GM18951 (cell line): ENCODE data around the gene C11orf52.

Source experiments
- POLR2A ChIP-seq: IDR thresholded peaks from 4 replicates; pipeline ENCODE4 v1.6.1; 2011; ENCODE audit warnings: mild to moderate bottlenecking; ENCODE audit not compliant: insufficient read length, insufficient read depth; ENCODE audit errors: extremely low read depth
- in situ Hi-C: fragments of 300-500 bp; cut with MboI; formaldehyde crosslinking; loops from one replicate; pipeline ENCODE4 v1.12.0; 2022; ENCODE audit warnings: low sequenced_read_pairs, mixed read lengths, inconsistent platforms; ENCODE audit not compliant: unreplicated experiment

The C11orf52 gene

GRCh38 chr11:111908639-111909305 is 9.9 kb upstream of the C11orf52 start:
- in situ Hi-C loops: no loop called here
- TF ChIP-seq POLR2A: no peak

GRCh38 chr11:111909378-111909777 is 9.3 kb upstream of the C11orf52 start:
- in situ Hi-C loops: no loop called here
- no peak for TF ChIP-seq POLR2A

DNA sequence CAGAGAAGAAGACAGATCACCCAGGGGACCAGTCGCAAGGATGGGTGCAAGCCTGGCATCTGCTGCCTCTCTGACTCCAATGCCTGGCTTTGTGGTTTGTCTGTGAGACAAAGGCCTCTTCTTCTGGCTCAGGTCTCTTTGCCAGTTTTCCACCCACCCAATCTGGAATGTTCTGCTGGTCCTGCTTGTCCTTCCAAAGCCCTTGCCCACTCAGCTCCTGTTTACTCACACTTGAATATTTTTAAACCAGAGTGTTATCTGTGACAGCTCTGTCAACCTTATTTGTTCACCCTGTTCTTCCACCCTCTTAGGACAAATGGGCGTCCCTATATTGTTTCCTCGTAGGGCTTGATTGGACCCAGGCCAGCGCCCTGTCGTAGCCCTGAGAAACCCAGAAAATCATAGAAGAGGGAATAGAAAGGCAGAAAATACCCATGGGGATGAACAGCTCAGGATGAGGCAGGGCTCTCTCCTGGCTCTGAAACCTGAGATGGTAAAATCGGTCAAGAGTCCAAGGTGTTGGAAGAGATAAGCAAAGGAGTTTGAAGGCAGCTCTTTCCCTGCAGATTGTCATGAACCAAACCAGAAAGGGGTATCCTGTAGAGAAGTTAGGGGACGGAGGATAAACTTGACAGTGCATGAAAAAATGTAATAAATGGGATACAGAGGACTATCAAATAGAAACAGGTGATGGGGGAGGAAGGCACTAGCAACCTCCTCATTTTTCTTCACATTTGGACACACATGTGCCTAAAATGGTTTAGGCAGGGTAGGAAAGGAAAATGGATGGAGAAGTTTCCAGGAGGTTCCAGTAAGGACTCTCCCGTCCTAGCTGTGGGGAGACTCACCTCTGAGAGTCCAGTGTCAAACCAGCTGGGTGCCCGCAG is 7.8 kb upstream of the C11orf52 start:
- no peak for TF ChIP-seq POLR2A
- in situ Hi-C loops: no loop called here

DNA sequence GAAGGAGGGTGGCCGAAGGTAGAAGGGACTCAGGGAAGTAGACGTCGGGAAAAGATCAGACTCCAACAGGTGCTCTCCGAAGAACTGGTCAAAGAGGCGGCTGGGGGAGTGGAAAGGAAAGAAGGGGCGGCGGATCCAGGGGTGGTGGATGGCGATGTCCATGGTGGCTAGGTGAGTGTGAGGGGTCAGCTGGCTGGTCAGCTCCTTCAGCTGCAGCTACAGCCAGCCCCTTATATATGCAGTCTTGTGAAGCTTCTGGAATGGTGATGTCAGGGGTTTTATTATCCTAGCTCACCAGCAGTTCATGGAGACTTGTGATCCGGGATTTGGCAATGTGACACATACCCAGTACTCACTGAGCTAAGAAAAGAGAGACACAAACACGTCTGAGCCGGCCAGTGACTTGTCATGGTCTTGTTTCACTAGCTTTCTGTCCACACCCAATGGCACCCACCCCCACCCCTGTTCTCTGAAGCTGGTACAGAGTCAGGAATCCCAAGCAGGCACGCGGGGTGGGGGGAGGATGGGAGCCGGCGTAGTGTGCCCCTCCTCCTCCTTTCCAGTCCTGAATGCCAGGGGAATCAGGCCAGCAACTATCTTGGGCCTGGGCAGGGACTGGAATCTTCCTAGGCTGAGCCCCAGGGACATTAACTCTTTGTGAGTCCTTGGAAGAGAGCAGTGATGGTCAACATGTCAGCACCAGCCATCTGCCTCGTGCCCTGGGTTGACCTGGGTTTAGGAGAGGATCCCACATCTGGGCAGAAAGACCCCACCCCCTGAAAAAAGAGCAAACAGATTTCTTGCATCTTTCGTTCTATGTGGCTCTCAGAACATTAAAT is 6.9 kb upstream of the C11orf52 start, which contains the start of gene CRYAB:
TSS of gene CRYAB (minus strand) at position 208 of the 839 bp plus-strand sequence. CDS start at position 162, 46 bp downstream.
- no peak for TF ChIP-seq POLR2A
- in situ Hi-C loops: no loop called here

DNA sequence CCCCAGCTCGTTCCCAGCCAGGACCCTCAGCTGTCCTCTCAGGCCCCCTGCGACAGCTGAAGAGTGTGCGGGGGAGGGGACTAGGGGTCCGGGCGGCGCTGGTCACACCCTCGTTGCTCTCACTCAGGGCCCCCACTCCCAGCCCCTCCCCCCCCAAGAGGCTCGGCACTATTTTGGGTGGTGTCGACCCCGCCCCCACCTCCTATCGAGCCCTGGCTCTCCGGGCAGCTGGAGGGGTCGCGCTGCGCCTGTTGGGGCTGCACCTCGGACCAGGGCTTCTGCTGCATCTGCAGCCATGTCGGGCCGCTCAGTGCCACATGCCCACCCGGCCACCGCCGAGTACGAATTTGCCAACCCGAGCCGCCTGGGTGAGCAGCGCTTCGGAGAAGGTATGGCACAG is 6.2 kb upstream of the C11orf52 start, which contains the start of gene HSPB2:
TSS of gene HSPB2 (plus strand) at position 200 of the 400 bp plus-strand sequence. CDS start at position 296, 96 bp downstream.
- in situ Hi-C loops: no loop called here
- no peak for TF ChIP-seq POLR2A

- TF ChIP-seq POLR2A: no peak
- in situ Hi-C loops: no loop called here
Observed at GRCh38 chr11:111913031-111913861, 5.5 kb upstream of the C11orf52 start.

- no peak for TF ChIP-seq POLR2A
- in situ Hi-C loops: no loop called here
Observed at GRCh38 chr11:111913997-111914396, 4.7 kb upstream of the C11orf52 start.

GRCh38 chr11:111916768-111917167 is 1.9 kb upstream of the C11orf52 start:
- in situ Hi-C loops: no loop called here
- TF ChIP-seq POLR2A: no peak

GRCh38 chr11:111917312-111917711 is 1.4 kb upstream of the C11orf52 start:
- in situ Hi-C loops: no loop called here
- no peak for TF ChIP-seq POLR2A

DNA sequence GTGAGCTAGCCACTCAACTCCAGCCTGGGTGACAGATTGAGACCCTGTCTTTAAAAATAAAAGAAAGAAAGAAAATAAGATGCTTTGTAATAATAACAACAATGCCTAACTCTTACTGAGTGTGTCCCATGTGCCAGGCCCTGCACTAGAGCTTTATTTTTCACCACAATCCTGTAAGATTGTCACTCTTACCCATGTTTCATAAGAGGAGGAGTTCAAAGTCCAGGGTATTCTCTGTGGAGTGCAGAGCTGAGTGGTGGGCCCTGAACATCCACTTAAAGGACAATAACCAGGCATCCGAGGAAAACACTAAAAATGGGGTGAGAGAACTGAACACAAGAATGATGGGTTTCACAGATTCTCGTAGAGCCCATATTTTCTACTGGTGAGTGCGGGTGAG is 925 bp upstream of the C11orf52 start:
- in situ Hi-C loops: no loop called here
- TF ChIP-seq POLR2A: no peak

DNA sequence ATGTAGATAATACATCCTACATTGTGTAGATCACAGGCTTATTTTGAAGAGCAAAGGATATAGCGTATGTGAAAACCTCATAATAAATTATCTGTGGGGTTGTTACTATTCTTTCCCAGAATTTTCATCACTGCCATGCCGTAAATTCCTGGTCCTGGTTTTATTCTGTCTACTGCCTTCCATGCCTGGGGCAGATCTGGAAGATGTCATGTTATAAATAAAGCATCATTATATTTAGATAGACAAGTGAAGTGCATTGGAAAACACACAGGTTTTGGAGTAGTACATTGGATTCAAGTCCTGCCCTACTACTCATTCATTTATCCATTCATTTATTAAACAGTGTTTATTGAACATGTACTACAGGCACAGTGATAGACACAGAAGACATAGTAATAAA is 2.2 kb downstream of the C11orf52 start:
- in situ Hi-C loops: no loop called here

DNA sequence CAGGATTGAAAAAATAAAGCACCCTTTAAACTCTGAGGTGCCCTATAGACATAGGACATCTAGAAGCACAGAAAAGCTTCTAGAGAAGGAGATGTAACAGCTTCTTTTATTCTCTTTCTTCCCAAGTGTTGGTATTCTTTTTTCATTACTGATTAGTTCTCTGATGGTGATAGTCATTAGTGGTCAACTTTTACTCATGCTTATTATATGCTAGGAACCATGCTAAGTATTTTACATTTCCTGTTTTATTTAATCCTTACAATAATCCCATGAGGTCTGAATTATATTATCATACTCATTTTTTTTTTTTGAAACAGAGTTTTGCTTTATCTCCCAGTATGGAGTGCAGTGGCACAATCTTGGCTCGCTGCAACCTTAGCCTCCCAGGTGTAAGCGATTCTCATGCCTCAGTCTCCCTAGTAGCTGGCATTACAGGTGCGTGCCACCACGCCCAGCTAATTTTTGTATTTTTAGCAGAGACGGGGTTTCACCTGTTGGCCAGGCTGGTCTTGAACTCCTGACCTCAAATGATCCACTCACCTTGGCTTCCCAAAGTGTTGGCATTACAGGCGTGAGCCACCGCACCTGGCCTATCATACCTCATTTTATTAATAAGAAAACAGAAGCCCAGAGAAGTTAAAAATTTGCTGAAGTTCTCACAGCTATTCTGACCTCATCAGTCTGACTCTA is 3.0 kb downstream of the C11orf52 start:
- in situ Hi-C loops: no loop called here

More for the DNA sequence above, 2.2 kb downstream of the C11orf52 start:
- TF ChIP-seq POLR2A: no peak

GRCh38 chr11:111922803-111923202 is 4.1 kb downstream of the C11orf52 start:
- in situ Hi-C loops: no loop called here
- TF ChIP-seq POLR2A: no peak

More for the DNA sequence above, 3.0 kb downstream of the C11orf52 start:
- TF ChIP-seq POLR2A: no peak
